Adrenal gland (tissue), 12 donors: ENCODE data around the gene MLLT1. TPM values are rescaled to one million over a fixed set of nuclear protein-coding genes. Genes with fewer than 3 reads are reported as not detected.

Experiments used
- DNase-seq, 7 donors: peaks; one replicate each; pipeline ENCODE4 v3.0.0-alpha.2; 2019 to 2020
- H3K27ac ChIP-seq, 5 donors: fragments of 200-600 bp; sonication (generic) in 4 of 5; 1 replicate in 3 of 5; 2 replicates in 2 of 5; pipeline versions ENCODE4 v1.5.1 to v1.8.0; 2016 to 2020; ENCODE audit warnings: mild to moderate bottlenecking in 1 of 5
- H3K27me3 ChIP-seq: fragments of 200-600 bp; 2 replicates; pipeline ENCODE4 v1.8.0; 2021
- H3K36me3 ChIP-seq, 2 donors: fragments of 200-600 bp; replicated peaks in 1 of 2; 1 replicate in 1 of 2; 2 replicates in 1 of 2; pipeline versions ENCODE4 v1.5.1 to v1.8.0; 2018 to 2022
- H3K4me1 ChIP-seq, 2 donors: fragments of 200-600 bp; replicated peaks in 1 of 2; 1 replicate in 1 of 2; 2 replicates in 1 of 2; pipeline versions ENCODE4 v1.5.1 to v1.8.0; 2018 to 2021
- H3K4me3 ChIP-seq, 4 donors: fragments of 200-600 bp; sonication (generic) in 3 of 4; one replicate each; pipeline ENCODE4 v1.5.1; 2016 to 2018
- H3K9me3 ChIP-seq, 3 donors: fragments of 200-600 bp; sonication (generic) in 1 of 3; replicated peaks in 1 of 3; 1 replicate in 2 of 3; 2 replicates in 1 of 3; pipeline versions ENCODE4 v1.5.1 to v1.8.0; 2016 to 2021
- CTCF ChIP-seq, 6 experiments: fragments of 450-650 bp in 4 of 6; fragments of 200-600 bp in 2 of 6; sonication (generic) in 1 of 6; IDR thresholded peaks; 1 replicate in 5 of 6; 2 replicates in 1 of 6; pipeline versions ENCODE4 v1.5.1 to v1.8.0; 2016 to 2021; ENCODE audit warnings: antibody characterized with exemption in 6 of 6, mild to moderate bottlenecking in 2 of 6, moderate library complexity in 1 of 6
- POLR2A ChIP-seq, 2 donors: fragments of 450-650 bp; IDR thresholded peaks; one replicate each; pipeline ENCODE4 v1.6.1; 2017; ENCODE audit warnings: antibody characterized with exemption in 2 of 2, mild to moderate bottlenecking in 2 of 2, moderate library complexity in 1 of 2
- WGBS, 4 donors: extraction: QIAGEN DNeasy Blood & Tissue Kit in 2 of 4; methylation state at CpG; one replicate each; pipeline versions ENCODE4 v1.1.5 to v1.1.7; 2013 to 2017; 5-methylcytosine and 5-hydroxymethylcytosine counted together
- intact Hi-C, 2 donors: fragments of 100-400 bp; cut with DNase I; formaldehyde crosslinking; loops; one replicate each; pipeline versions ENCODE4 v1.14.1 to v1.15.0; 2022 to 2023
- polyA plus RNA-seq, 3 donors: library from polyadenylated mRNA; stranded (reverse); fragments of 200-250 nt in 2 of 3; fragments of 350-450 nt in 1 of 3; fragmentation: Illumina TruSeq in 1 of 3; extraction: RNeasy Lipid Tissue Mini Kit (QIAGEN cat#74804) in 1 of 3; gene quantifications; one replicate each; pipeline ENCODE4 v1.2.3, GENCODE V29; 2013 to 2014
- total RNA-seq, 9 donors: library from RNA; depleted of rRNA in 4 of 9; stranded (reverse); fragments of >200 nt in 4 of 9; fragments of 120-200 nt in 1 of 9; fragmentation: NEBNext Ultra II Directional in 1 of 9; extraction: Animal tissue kit (Norgen Biotek cat#: 25700) in 1 of 9; gene quantifications; one replicate each; pipeline versions ENCODE4 v1.1.0 to v1.2.4, GENCODE V29; 2013 to 2023
- donor health status: healthy with polysubstance abuse.
- donor health status: Bipolar disorder and iron deficiency.
- donor health status: DM: yes; HTN: yes; CAD: no.
- donor health status: DM: no; HTN: no; CAD: no.
- donor health status: DM: no; HTN: no; CAD: no.
- donor health status: DM: yes; HTN: yes; CAD: no.

Gene MLLT1
- total and polyA plus RNA-seq, 12 donors, result 9.3 to 66.3 (median 28.2) TPM

- H3K36me3 ChIP-seq, result peaks cover 0 to 19% of the 10 kb centered on the region in 2 donors
- intact Hi-C loops, result no loop called here
- H3K27ac ChIP-seq, result no peak overlapping the region
These were observed 67.1 kb downstream of the MLLT1 start for GRCh38 chr19:6212403-6213265.

GRCh38 chr19:6211632-6212402 is 68.0 kb downstream of the MLLT1 start:
- Histone ChIP-seq H3K4me1 (no peaks in the 10 kb centered on the region), H3K9me3 (no peaks in the 10 kb centered on the region), H3K27me3 (no peaks in the 10 kb centered on the region), H3K36me3 (peaks cover 0 to 19% of the 10 kb centered on the region in 2 donors), H3K4me3 (no peak overlapping the region), H3K27ac (no peak overlapping the region)
- DNase-seq, result peak in 3 of 7 donors; percentile 15 to 49 (median 20)
- intact Hi-C loops, result no loop called here
- TF ChIP-seq POLR2A (IDR thresholded peaks at IDR 0.05), result no peak
- TF ChIP-seq CTCF (IDR thresholded peaks at IDR 0.05), result no peak
- WGBS, 4 donors, result 88 to 97% (median 93%) methylated on average over 28 to 43 of the region's 43 CpGs

More at GRCh38 chr19:6212403-6213265, 67.1 kb downstream of the MLLT1 start:
- TF ChIP-seq CTCF (IDR thresholded peaks at IDR 0.05), result no peak
- no peak for TF ChIP-seq POLR2A (IDR thresholded peaks at IDR 0.05)
- Histone ChIP-seq H3K4me3 (no peak overlapping the region), H3K4me1 (no peaks in the 10 kb centered on the region), H3K9me3 (no peaks in the 10 kb centered on the region), H3K27me3 (no peaks in the 10 kb centered on the region)
- WGBS, 4 donors, result 89 to 94% (median 92%) methylated on average over 35 to 53 of the region's 53 CpGs
- DNase-seq, result peak in 3 of 7 donors; percentile 1 to 18 (median 15)

GRCh38 chr19:6210721-6211600 is 68.8 kb downstream of the MLLT1 start:
- no peak for TF ChIP-seq CTCF (IDR thresholded peaks at IDR 0.05)
- no peak for TF ChIP-seq POLR2A (IDR thresholded peaks at IDR 0.05)
- intact Hi-C loops, result no loop called here
- DNase-seq, result peak in 2 of 7 donors; percentile 18 to 22
- Histone ChIP-seq H3K36me3 (peaks cover 0 to 19% of the 10 kb centered on the region in 2 donors), H3K27ac (no peak overlapping the region), H3K4me1 (no peaks in the 10 kb centered on the region), H3K9me3 (no peaks in the 10 kb centered on the region), H3K4me3 (no peak overlapping the region), H3K27me3 (no peaks in the 10 kb centered on the region)
- 75 to 79% (median 76%) methylated on average over 19 to 32 of the region's 32 CpGs for WGBS, 4 donors
